ES-I3 (cell line): ENCODE measurements around the gene ZEB1.

Experiments
- H3K36me3 ChIP-seq: 2 replicates; pipeline ENCODE4 v1.6.1; 2013; ENCODE audit warnings: mild to moderate bottlenecking, low read length, control low read depth, moderate library complexity; ENCODE audit not compliant: insufficient read depth
- H3K4me1 ChIP-seq: 2 replicates; pipeline ENCODE4 v1.6.1; 2013; ENCODE audit warnings: mild to moderate bottlenecking, control low read depth, low read length; ENCODE audit not compliant: insufficient read depth
- H3K9ac ChIP-seq: 2 replicates; pipeline ENCODE4 v1.6.1; 2013; ENCODE audit warnings: low read depth, mild to moderate bottlenecking, low read length, moderate library complexity
- H3K9me3 ChIP-seq: 2 replicates; pipeline ENCODE4 v1.6.1; 2013; ENCODE audit warnings: mild to moderate bottlenecking, low read length, moderate library complexity; ENCODE audit not compliant: control insufficient read depth, insufficient read depth

ZEB1 gene

GRCh38 chr10:31318854-31319601, at the start of gene ZEB1:
TSS of gene ZEB1 (plus strand) at chr10:31319216. CDS start at chr10:31319235, 19 bp downstream.
- Histone ChIP-seq H3K36me3 (no peaks in the 10 kb centered on the region), H3K4me1 (peaks cover 4% of the 10 kb centered on the region; the same call in 1 of the 2 replicates), H3K9me3 (no peaks in the 10 kb centered on the region), H3K9ac (peak within 1 kb of the TSS; percentile 91)

DNA sequence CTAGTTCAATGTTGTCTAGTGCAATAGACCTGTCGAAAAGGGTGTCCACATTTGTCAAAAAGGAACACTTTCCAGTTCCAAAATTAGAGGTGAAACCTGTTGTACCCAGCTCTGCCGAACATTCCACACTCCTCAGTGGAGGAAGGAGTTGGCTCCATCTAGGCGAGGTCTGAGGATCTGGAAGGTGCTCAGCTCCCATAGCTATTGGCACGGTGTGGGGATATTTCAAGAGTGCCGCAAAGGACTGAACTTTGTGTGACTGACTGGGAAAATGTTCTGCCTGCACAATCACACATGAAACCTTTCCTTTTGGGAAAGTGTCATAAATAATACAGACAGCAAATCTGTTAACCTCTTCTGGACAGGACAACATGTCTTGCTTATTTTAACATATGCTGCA, 48.1 kb upstream of the ZEB1 start:
- no peak overlapping the region for H3K9ac ChIP-seq
- H3K36me3 ChIP-seq = no peaks in the 10 kb centered on the region
- H3K4me1 ChIP-seq = no peaks in the 10 kb centered on the region
- H3K9me3 ChIP-seq = no peaks in the 10 kb centered on the region

- Histone ChIP-seq H3K36me3 (no peaks in the 10 kb centered on the region), H3K4me1 (no peaks in the 10 kb centered on the region), H3K9ac (no peak overlapping the region), H3K9me3 (no peaks in the 10 kb centered on the region)
These were observed 46.2 kb upstream of the ZEB1 start for GRCh38 chr10:31272841-31273240.

GRCh38 chr10:31273789-31274188, 45.2 kb upstream of the ZEB1 start:
- H3K9me3 ChIP-seq = no peaks in the 10 kb centered on the region
- no peaks in the 10 kb centered on the region for H3K4me1 ChIP-seq
- no peaks in the 10 kb centered on the region for H3K36me3 ChIP-seq
- no peak overlapping the region for H3K9ac ChIP-seq

DNA sequence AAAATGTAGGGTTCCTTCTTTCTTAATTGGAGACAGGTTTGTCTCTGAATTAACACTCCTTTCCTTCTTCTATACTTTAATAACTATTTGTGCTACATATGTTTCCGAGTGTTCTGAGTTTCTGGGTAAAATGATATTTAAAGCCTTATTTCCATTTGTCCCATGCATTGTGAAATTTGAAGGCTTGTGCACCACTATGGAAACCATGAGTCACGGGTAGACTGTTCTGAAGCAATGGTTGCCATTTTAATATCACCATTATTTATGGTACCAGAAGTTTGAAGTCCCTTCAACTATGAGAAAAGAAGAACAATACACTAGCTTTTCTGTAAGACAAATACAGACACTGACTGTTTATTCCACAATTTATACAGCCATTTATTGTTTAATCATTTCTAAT, 44.7 kb upstream of the ZEB1 start:
- H3K4me1 ChIP-seq = no peaks in the 10 kb centered on the region
- H3K9ac ChIP-seq = no peak overlapping the region
- H3K9me3 ChIP-seq = no peaks in the 10 kb centered on the region
- H3K36me3 ChIP-seq = no peaks in the 10 kb centered on the region

- Histone ChIP-seq H3K9me3 (no peaks in the 10 kb centered on the region), H3K36me3 (no peaks in the 10 kb centered on the region), H3K4me1 (no peaks in the 10 kb centered on the region), H3K9ac (no peak overlapping the region)
These were observed 40.6 kb upstream of the ZEB1 start for GRCh38 chr10:31278279-31278941.

GRCh38 chr10:31280972-31281371, 38.0 kb upstream of the ZEB1 start:
- Histone ChIP-seq H3K36me3 (no peaks in the 10 kb centered on the region), H3K9ac (no peak overlapping the region), H3K9me3 (no peaks in the 10 kb centered on the region), H3K4me1 (no peaks in the 10 kb centered on the region)

- Histone ChIP-seq H3K4me1 (no peaks in the 10 kb centered on the region), H3K9ac (no peak overlapping the region), H3K36me3 (no peaks in the 10 kb centered on the region), H3K9me3 (peaks cover 2% of the 10 kb centered on the region; the same call in 1 of the 2 replicates)
These were observed 31.0 kb upstream of the ZEB1 start for GRCh38 chr10:31288001-31288400.

GRCh38 chr10:31288962-31289361, 30.1 kb upstream of the ZEB1 start:
- Histone ChIP-seq H3K4me1 (no peaks in the 10 kb centered on the region), H3K36me3 (no peaks in the 10 kb centered on the region), H3K9me3 (peaks cover 2% of the 10 kb centered on the region; the same call in 1 of the 2 replicates), H3K9ac (no peak overlapping the region)

DNA sequence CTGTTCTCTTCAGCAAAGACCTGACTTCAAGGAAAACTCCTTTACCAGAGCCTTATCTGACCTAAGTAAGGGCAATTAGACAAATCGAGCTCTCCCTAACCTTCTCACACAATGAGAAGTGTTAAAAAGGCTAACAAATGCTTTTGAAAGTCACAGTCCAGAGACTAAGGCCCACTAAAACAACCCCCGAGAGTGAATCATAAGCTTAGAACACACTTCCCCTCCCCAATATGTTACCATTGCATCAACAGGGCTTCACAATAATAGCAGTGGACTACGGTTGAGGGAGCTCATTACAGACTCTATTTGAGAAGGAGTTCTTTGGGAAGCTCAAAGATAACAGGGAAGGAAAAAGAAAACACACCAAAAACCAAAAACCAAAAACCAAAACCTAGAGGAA, 28.6 kb upstream of the ZEB1 start:
- Histone ChIP-seq H3K36me3 (no peaks in the 10 kb centered on the region), H3K4me1 (no peaks in the 10 kb centered on the region), H3K9me3 (peaks cover 2% of the 10 kb centered on the region; the same call in 1 of the 2 replicates), H3K9ac (no peak overlapping the region)

GRCh38 chr10:31291123-31291522, 27.9 kb upstream of the ZEB1 start:
- Histone ChIP-seq H3K9ac (no peak overlapping the region), H3K4me1 (no peaks in the 10 kb centered on the region), H3K9me3 (peaks cover 2% of the 10 kb centered on the region; the same call in 1 of the 2 replicates), H3K36me3 (no peaks in the 10 kb centered on the region)

- Histone ChIP-seq H3K36me3 (no peaks in the 10 kb centered on the region), H3K9me3 (peaks cover under 1% of the 10 kb centered on the region; the same call in 1 of the 2 replicates), H3K4me1 (peaks cover 5% of the 10 kb centered on the region; the same call in 1 of the 2 replicates), H3K9ac (no peak overlapping the region)
These were observed 24.5 kb upstream of the ZEB1 start for GRCh38 chr10:31294558-31294957.

GRCh38 chr10:31296754-31297153, 22.3 kb upstream of the ZEB1 start:
- H3K9ac ChIP-seq = no peak overlapping the region
- H3K4me1 ChIP-seq = peaks cover 5% of the 10 kb centered on the region; the same call in 1 of the 2 replicates
- no peaks in the 10 kb centered on the region for H3K36me3 ChIP-seq
- H3K9me3 ChIP-seq = no peaks in the 10 kb centered on the region

- Histone ChIP-seq H3K9ac (no peak overlapping the region), H3K9me3 (no peaks in the 10 kb centered on the region), H3K36me3 (no peaks in the 10 kb centered on the region), H3K4me1 (peaks cover 5% of the 10 kb centered on the region; the same call in 1 of the 2 replicates)
These were observed 19.9 kb upstream of the ZEB1 start for GRCh38 chr10:31299119-31299518.

DNA sequence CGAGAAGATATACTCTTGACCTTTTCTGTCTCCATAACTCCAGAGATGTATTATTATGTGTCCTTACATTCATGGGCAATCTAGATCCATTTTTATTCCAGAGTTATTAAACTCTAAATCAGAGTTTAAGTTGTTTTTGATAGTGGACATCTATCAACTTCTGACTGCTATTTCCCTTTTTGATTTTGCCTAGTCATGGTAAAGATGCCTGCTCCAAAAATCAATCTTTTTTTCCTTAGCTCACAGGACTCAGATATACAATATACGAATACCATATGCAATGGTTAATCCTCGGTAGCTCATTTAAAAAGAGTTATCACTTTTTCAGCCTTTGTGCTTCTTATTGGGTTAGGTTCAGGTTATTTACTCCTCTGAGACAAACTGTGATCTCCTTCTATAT, 15.8 kb upstream of the ZEB1 start:
- H3K9ac ChIP-seq = no peak overlapping the region
- H3K36me3 ChIP-seq = no peaks in the 10 kb centered on the region
- no peaks in the 10 kb centered on the region for H3K9me3 ChIP-seq
- H3K4me1 ChIP-seq = peaks cover 5% of the 10 kb centered on the region; the same call in 1 of the 2 replicates
